GM12878 (cell line): Measurements from ENCODE around the gene CEP128.

Source experiments
- EZH2 ChIP-seq: IDR thresholded peaks from 2 replicates; pipeline ENCODE4 v1.6.1; 2012; ENCODE audit warnings: low read depth, mild to moderate bottlenecking, control low read depth, inconsistent platforms, low read length, borderline replicate concordance; ENCODE audit not compliant: control insufficient read depth
- JUNB ChIP-seq: IDR thresholded peaks from 2 replicates; pipeline ENCODE4 v1.6.1; 2016; ENCODE audit warnings: antibody characterized with exemption, mild to moderate bottlenecking
- RFX5 ChIP-seq: IDR thresholded peaks from 2 replicates; pipeline ENCODE4 v1.6.1; 2011; ENCODE audit warnings: low read depth, low read length, improper control_type of control experiment
- SIN3A ChIP-seq: IDR thresholded peaks from 2 replicates; pipeline ENCODE4 v1.6.1; 2012; ENCODE audit warnings: low read depth, low read length, improper control_type of control experiment
- SUZ12 ChIP-seq: fragments of 200-600 bp; sonication (generic); IDR thresholded peaks from one replicate; pipeline ENCODE4 v1.6.1; 2018; ENCODE audit warnings: antibody characterized with exemption, mild to moderate bottlenecking; ENCODE audit not compliant: unreplicated experiment
- TAF1 ChIP-seq: IDR thresholded peaks from 2 replicates; pipeline ENCODE4 v1.6.1; 2011; ENCODE audit warnings: mild to moderate bottlenecking, low read depth, low read length, borderline replicate concordance
- TF ChIP-seq, protein P1 (sequence below), 3 experiments: IDR thresholded peaks in 2 of 3; conservative IDR thresholded peaks in 1 of 3; 2 replicates each; pipeline ENCODE4 v1.5.1; 2011; ENCODE audit warnings: low read depth in 3 of 3, low read length in 3 of 3, mild to moderate bottlenecking in 3 of 3, control low read depth in 2 of 3, moderate library complexity in 2 of 3, inconsistent platforms in 1 of 3, mixed read lengths in 1 of 3; ENCODE audit not compliant: control insufficient read depth in 2 of 3, insufficient read depth in 1 of 3; ENCODE audit errors: extremely low read depth in 1 of 3
- TF ChIP-seq, protein P2 (sequence below): IDR thresholded peaks from 2 replicates; pipeline ENCODE4 v1.6.1; 2012; ENCODE audit warnings: low read depth, low read length, improper control_type of control experiment

DNA sequence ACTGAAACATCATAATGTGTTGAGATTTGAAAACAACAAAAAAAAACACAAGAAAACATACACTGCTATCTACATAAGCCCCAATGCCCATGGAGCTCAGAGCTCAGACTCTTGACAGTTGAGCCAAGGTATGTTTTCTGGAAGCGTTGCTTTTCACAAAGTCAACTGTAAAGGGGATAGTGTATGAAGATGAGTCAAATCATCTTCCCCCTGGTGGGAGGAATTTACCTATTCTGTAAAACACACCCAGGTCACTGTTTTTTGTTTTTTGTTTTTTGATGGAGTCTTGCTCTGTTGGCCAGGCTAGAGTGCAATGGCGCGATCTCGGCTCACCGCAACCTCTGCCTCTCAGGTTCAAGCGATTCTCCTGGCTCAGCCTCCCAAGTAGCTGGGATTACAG lies 368.9 kb downstream of the CEP128 start:
- TF ChIP-seq EZH2 (no peak), TAF1 (no peak), SUZ12 (no peak), RFX5 (no peak), JUNB (no peak), SIN3A (no peak)
- TF ChIP-seq, protein P1, sequence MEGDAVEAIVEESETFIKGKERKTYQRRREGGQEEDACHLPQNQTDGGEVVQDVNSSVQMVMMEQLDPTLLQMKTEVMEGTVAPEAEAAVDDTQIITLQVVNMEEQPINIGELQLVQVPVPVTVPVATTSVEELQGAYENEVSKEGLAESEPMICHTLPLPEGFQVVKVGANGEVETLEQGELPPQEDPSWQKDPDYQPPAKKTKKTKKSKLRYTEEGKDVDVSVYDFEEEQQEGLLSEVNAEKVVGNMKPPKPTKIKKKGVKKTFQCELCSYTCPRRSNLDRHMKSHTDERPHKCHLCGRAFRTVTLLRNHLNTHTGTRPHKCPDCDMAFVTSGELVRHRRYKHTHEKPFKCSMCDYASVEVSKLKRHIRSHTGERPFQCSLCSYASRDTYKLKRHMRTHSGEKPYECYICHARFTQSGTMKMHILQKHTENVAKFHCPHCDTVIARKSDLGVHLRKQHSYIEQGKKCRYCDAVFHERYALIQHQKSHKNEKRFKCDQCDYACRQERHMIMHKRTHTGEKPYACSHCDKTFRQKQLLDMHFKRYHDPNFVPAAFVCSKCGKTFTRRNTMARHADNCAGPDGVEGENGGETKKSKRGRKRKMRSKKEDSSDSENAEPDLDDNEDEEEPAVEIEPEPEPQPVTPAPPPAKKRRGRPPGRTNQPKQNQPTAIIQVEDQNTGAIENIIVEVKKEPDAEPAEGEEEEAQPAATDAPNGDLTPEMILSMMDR (IDR thresholded peaks at IDR 0.05 in 2 of 3, conservative IDR thresholded peaks at IDR 0.05 in 1 of 3; ENCODE audit: control insufficient read depth in 2 of 3, extremely low read depth in 1 of 3, insufficient read depth in 1 of 3, low read depth in 3 of 3, low read length in 3 of 3): no peak
- TF ChIP-seq, protein P2, sequence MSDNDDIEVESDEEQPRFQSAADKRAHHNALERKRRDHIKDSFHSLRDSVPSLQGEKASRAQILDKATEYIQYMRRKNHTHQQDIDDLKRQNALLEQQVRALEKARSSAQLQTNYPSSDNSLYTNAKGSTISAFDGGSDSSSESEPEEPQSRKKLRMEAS: no peak
